ENCODE measurements around the gene ITGB1BP1. TPM values are rescaled to one million over a fixed set of nuclear protein-coding genes. Genes with fewer than 3 reads are reported as not detected.
A peak's percentile ranks its signal among the peaks of the same experiment; 100 is the strongest.

ITGB1BP1 gene
- total RNA-seq, 2 experiments from 2014 or later = 137 to 164 TPM

DNA sequence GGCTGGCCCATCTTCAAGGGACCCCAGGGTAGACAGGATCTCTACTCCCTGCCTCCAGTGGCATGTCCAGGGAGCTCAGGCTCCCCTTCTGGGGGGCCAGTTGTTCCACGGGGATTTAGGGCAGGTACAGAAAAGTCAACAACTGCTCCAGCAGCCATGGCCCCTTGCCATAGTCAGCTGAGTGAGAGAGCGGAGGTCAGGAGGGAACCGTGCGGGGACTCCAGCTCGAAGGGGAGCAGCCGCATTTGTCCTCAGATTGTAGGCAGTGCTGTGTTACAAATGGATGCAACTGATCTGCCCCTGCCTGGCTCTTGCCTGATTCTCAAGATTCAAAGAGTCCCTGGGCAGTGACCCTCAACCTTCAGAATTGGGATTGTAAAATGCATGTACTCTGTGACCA is 49.9 kb downstream of the ITGB1BP1 start:
- Mint-ChIP-seq H3K4me1 (no peaks in the 10 kb centered on the region), H3K27me3 (peaks cover 18% of the 10 kb centered on the region), H3K4me3 (no peak overlapping the region), H3K36me3 (no peaks in the 10 kb centered on the region), H3K27ac (no peak overlapping the region), H3K9me3 (ENCODE audit: low read depth) (no peaks in the 10 kb centered on the region)
- ATAC-seq (no peak), DNase-seq (no peak)
- CTCF ChIA-PET = interaction anchor here (3.0 kb wide), 1 partner anchor 230 kb away, joined by 13 read pairs; no protein-coding TSS in a partner anchor

DNA sequence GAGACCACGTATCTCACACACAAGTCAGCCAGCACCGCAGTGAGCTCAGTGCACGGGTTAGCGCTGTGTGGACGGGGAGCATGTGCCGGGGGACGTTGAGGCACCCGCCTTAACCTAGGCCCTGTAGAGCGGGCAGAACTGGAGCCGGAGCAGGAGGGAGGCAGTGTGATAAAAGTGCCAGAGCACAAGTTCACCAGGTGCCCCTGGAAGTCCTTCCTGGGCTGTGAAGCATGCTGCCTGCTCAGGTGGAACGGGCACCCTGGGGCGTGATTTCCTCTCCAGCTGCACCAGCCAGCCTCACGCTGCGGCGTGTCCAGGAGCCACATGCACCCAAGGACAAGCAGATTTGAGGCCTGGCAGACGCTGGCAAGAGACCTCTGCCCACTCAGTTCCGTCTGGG is 50.3 kb downstream of the ITGB1BP1 start:
- H3K9me3 Mint-ChIP-seq (ENCODE audit: low read depth) = no peaks in the 10 kb centered on the region
- H3K36me3 Mint-ChIP-seq = no peaks in the 10 kb centered on the region
- no peak overlapping the region for H3K4me3 Mint-ChIP-seq
- peaks cover 18% of the 10 kb centered on the region for H3K27me3 Mint-ChIP-seq
- ATAC-seq (no peak), DNase-seq (no peak)
- H3K4me1 Mint-ChIP-seq = no peaks in the 10 kb centered on the region
- H3K27ac Mint-ChIP-seq = no peak overlapping the region
- CTCF ChIA-PET = interaction anchor here (3.0 kb wide), 1 partner anchor 230 kb away, joined by 13 read pairs; no protein-coding TSS in a partner anchor

DNA sequence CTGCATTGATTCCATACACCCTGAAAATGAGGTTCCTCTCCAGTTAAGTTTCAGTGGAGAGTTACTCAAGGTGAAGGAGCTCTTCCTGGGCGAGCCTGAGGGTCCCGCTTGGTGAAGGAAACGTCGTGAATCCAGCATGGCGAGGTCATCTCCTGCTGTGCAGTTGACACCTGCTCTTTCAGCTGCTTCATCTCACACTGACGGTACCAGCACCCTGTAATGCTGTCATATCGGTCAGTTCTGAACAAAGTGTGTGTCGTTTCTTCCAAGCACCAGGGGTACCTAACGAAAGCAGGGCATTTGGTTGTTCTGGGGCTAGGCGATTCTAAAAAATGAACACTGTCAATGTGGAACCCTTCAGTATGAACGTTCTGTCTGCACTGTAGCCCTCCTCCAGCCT is 52.6 kb downstream of the ITGB1BP1 start:
- ATAC-seq = no peak

DNA sequence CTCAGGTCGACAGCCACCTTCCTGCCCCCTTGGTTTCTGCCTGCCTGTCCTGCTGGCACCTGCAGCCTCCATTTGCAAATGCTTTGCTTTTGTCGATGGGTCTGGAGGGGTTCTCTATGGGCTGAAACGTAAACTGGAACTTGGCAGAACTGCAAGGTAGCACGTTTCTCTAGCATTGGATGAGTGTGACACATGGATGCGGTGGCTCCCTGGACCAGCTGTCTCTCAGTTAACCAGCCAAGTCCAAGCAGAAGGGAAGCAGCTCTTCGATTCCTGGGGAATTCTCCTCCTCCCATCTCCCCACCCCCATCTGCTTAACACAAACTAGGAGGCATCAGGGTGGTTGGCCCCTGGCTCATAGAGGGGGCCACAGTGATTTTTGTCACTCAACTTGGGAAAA is 57.3 kb downstream of the ITGB1BP1 start:
- CTCF ChIA-PET = no interaction called here
- Mint-ChIP-seq H3K4me1 (no peaks in the 10 kb centered on the region), H3K27me3 (peaks cover 17% of the 10 kb centered on the region), H3K36me3 (no peaks in the 10 kb centered on the region), H3K4me3 (no peak overlapping the region), H3K27ac (no peak overlapping the region), H3K9me3 (ENCODE audit: low read depth) (no peaks in the 10 kb centered on the region)
- no peak for ATAC-seq
- DNase-seq = no peak

More for the DNA sequence above, 52.6 kb downstream of the ITGB1BP1 start:
- Mint-ChIP-seq H3K4me1 (no peaks in the 10 kb centered on the region), H3K27ac (no peak overlapping the region), H3K27me3 (peaks cover 6% of the 10 kb centered on the region), H3K36me3 (no peaks in the 10 kb centered on the region), H3K4me3 (no peak overlapping the region), H3K9me3 (ENCODE audit: low read depth) (no peaks in the 10 kb centered on the region)
- DNase-seq = no peak
- CTCF ChIA-PET = interaction anchor here (1.2 to 3.0 kb wide), 2 partner anchors 166 to 228 kb away, joined by 3 to 13 read pairs; no protein-coding TSS in a partner anchor

DNA sequence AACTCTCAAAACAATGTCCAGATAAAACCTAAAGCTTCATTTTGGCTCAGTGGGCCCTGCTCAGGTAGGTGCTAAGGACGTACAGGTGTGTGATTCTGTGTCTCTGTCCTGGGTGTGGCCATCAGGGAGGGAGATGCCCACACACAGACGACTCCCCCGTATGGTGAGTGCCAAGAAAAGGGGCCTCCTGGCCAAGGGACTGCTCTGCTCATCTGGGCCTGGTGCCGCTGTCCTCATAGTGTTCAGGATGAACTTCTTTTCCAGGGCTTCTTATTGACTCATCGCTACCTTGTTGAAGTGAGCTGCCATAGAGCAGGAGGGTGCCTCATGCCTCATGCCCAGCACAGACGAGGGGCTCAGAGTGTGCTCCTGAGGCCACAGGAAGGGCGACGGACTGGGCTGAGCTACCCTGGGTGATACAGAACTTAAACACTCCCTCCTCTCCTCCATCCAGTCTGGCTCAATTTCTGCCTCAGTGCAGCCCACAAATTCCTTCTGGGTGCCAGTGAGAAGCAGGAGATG is 57.8 kb downstream of the ITGB1BP1 start:
- no peak overlapping the region for H3K4me3 Mint-ChIP-seq
- no peaks in the 10 kb centered on the region for H3K4me1 Mint-ChIP-seq
- CTCF ChIA-PET = interaction anchor here (1.0 kb wide), 1 partner anchor 223 kb away, joined by 3 read pairs; no protein-coding TSS in a partner anchor
- no peaks in the 10 kb centered on the region for H3K36me3 Mint-ChIP-seq
- ATAC-seq (no peak), DNase-seq (no peak)
- H3K27ac Mint-ChIP-seq = no peak overlapping the region
- H3K27me3 Mint-ChIP-seq = peaks cover 20% of the 10 kb centered on the region
- no peaks in the 10 kb centered on the region for H3K9me3 Mint-ChIP-seq (ENCODE audit: low read depth)

DNA sequence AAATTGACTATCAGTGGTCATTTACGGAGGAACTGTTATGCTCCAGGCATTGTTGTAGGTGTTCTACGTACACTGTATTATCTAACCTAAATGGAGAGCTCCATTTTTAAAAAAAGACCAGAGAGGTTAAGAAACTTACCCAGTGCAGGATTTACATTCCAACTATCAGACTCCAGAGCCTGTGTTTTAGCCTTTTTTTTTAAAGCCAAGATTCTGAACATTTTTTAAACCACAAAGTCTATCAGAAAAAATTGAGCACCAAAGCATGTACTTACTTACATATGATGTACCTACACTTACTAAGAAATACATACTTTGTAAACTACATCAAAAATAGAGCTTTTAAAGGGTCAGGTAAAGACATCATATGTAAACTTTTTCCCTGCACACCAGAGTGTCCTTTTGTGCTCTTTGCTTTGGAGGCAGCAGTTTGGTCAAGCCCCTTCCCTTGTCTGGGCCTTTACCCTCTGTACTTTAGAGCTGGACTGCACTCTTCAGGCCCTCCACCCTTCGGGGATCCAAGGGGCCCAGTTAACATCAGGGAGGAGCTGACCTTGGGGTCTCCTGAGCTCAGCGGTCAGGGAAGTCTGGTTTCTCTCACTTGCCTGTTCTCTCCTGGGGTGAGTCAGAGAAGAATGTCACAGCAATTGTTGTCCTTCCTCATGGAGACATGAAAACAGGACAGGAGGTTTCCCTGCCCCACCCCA is 58.4 kb downstream of the ITGB1BP1 start:
- CTCF ChIA-PET = interaction anchor here (1.0 kb wide), 1 partner anchor 222 kb away, joined by 3 read pairs; no protein-coding TSS in a partner anchor
- Mint-ChIP-seq H3K27ac (no peak overlapping the region), H3K4me3 (no peak overlapping the region), H3K36me3 (no peaks in the 10 kb centered on the region), H3K9me3 (ENCODE audit: low read depth) (no peaks in the 10 kb centered on the region), H3K4me1 (no peaks in the 10 kb centered on the region), H3K27me3 (peaks cover 24% of the 10 kb centered on the region)
- DNase-seq (no peak), ATAC-seq (no peak)

DNA sequence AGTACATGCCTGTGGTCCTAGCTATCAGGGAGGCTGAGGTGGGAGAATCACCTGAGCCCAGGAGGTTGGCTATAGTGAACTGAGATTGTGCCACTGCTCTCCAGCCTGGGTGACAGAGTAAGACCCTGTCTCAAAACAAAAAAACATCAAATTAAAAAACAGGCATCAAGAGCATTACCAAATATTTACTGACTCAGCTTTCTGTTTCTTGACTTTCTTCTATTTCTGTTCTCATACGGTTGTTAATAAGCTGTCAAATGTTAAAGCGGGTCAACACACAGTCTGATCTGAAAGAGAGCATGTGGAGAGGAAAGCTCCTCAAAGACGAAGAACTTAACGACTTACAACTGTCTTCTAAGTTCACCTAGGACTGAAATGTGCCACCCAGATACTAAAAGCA is 59.0 kb downstream of the ITGB1BP1 start:
- Mint-ChIP-seq H3K4me1 (no peaks in the 10 kb centered on the region), H3K27me3 (peaks cover 28% of the 10 kb centered on the region), H3K36me3 (no peaks in the 10 kb centered on the region), H3K4me3 (no peak overlapping the region), H3K9me3 (ENCODE audit: low read depth) (no peaks in the 10 kb centered on the region), H3K27ac (no peak overlapping the region)
- DNase-seq (no peak), ATAC-seq (no peak)
- CTCF ChIA-PET = interaction anchor here (0.8 kb wide), 1 partner anchor 159 kb away, joined by 3 read pairs; no protein-coding TSS in a partner anchor

DNA sequence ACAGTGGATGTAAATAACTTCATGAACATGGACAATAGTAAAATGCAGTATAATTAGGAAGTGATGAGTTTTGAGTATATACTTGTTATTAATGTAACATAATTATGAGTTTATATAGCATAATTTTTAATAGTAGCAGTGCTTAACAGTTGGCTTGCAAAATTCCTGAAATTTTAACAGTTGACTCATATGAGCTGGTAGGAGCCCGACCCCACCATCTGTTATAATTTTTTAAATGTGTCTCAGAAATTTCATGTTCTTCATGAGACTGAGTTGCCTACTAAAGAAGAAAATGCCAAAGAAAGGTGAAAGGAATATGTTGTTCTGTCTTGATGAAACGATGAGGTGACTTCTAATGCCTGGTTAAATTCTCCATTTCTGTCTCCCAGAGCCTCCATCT is 62.6 kb downstream of the ITGB1BP1 start:
- Mint-ChIP-seq H3K4me1 (peaks cover 3% of the 10 kb centered on the region), H3K27me3 (peaks cover 57% of the 10 kb centered on the region), H3K4me3 (no peak overlapping the region), H3K9me3 (ENCODE audit: low read depth) (no peaks in the 10 kb centered on the region), H3K36me3 (no peaks in the 10 kb centered on the region), H3K27ac (no peak overlapping the region)
- DNase-seq = no peak
- ATAC-seq = no peak
- CTCF ChIA-PET = no interaction called here

DNA sequence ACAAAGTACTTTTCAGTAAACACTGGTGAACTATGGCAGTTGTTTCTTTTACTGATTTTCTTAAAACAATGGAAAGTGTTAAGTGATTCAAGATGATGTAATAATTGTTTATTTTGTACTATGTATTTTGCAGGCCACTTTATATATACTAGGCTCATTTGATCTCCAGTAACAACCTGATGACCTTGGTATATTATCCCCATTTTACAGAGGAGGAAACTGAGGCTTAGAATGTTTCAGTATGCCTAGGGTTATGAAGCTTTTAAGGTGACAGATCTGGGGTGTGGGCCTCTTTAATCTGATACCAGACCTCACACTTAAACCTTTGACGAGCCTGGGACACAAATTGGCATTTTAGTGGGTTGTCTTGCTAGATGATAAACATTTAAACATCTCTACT is 63.2 kb downstream of the ITGB1BP1 start:
- no peak overlapping the region for H3K4me3 Mint-ChIP-seq
- H3K27me3 Mint-ChIP-seq = peaks cover 62% of the 10 kb centered on the region
- CTCF ChIA-PET = no interaction called here
- peaks cover 3% of the 10 kb centered on the region for H3K4me1 Mint-ChIP-seq
- DNase-seq (no peak), ATAC-seq (no peak)
- H3K9me3 Mint-ChIP-seq (ENCODE audit: low read depth) = no peaks in the 10 kb centered on the region
- H3K36me3 Mint-ChIP-seq = no peaks in the 10 kb centered on the region
- no peak overlapping the region for H3K27ac Mint-ChIP-seq

DNA sequence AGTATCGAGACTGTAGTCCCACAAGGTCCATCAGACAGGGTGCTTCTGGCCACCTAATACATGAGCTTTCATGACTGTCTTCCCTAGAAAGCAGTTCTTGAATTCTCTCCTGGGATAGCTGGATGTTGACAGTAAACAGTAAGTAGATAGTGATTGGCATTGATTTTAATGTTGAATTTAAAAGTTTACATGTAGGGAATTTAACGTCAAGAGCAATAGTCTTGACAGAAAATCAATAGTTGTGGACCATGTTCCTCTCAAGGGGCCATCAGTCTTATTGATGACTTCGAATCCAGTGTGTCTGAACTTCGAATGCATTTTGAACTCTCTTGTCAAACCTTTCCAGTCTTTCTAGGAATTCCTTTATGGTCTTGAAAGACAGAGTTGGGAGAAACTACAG is 63.9 kb downstream of the ITGB1BP1 start:
- DNase-seq (no peak), ATAC-seq (no peak)
- peaks cover 62% of the 10 kb centered on the region for H3K27me3 Mint-ChIP-seq
- no peaks in the 10 kb centered on the region for H3K36me3 Mint-ChIP-seq
- no peak overlapping the region for H3K4me3 Mint-ChIP-seq
- CTCF ChIA-PET = no interaction called here
- H3K9me3 Mint-ChIP-seq (ENCODE audit: low read depth) = no peaks in the 10 kb centered on the region
- H3K27ac Mint-ChIP-seq = no peak overlapping the region
- H3K4me1 Mint-ChIP-seq = peaks cover 3% of the 10 kb centered on the region

DNA sequence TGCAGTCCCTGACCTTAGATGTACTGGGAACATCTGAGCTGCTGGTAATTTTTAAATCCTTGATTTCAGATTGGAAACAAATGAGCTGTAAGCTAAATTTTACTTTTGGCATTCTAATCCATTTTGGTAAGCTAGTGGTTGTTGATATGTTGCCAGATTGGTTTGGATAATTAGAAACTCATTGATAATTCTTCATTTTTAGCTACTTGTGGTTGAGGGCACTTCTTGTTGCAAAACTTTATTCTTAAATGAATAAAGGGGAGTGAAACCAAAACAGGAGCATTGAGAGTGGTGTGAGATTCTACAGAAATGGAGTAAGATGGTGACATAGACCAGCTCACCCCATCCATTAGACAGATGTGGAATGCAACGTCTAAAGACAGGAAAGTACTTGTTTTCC is 64.5 kb downstream of the ITGB1BP1 start:
- no peak overlapping the region for H3K27ac Mint-ChIP-seq
- ATAC-seq (no peak), DNase-seq (no peak)
- H3K27me3 Mint-ChIP-seq = peaks cover 62% of the 10 kb centered on the region
- CTCF ChIA-PET = no interaction called here
- H3K36me3 Mint-ChIP-seq = no peaks in the 10 kb centered on the region
- H3K9me3 Mint-ChIP-seq (ENCODE audit: low read depth) = no peaks in the 10 kb centered on the region
- H3K4me3 Mint-ChIP-seq = no peak overlapping the region
- peaks cover 3% of the 10 kb centered on the region for H3K4me1 Mint-ChIP-seq

DNA sequence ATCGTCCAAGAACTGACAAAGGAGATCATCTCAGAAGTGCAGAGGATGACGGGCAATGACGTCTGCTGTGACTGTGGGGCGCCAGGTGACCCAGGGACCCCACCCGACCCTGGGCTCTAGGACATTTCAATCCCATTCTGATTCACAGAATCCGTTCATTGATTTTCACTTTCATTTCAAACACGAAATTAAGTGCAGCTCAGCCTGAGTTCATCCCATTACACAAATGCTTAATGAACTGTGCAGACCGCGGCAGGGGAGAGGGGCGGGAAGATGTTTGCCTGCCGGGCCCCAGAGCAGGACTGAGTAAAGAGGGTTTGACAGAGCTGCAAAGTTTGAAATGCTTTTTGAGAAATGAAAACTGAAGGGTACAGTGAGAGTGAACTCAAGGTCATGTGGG is 67.1 kb downstream of the ITGB1BP1 start:
- DNase-seq (no peak), ATAC-seq (peak; percentile 16)
- H3K4me3 Mint-ChIP-seq = peak overlapping the region; percentile 3
- no peak overlapping the region for H3K27ac Mint-ChIP-seq
- CTCF ChIA-PET = no interaction called here
- H3K27me3 Mint-ChIP-seq = peaks cover 60% of the 10 kb centered on the region
- no peaks in the 10 kb centered on the region for H3K36me3 Mint-ChIP-seq
- H3K9me3 Mint-ChIP-seq (ENCODE audit: low read depth) = no peaks in the 10 kb centered on the region
- H3K4me1 Mint-ChIP-seq = peaks cover 3% of the 10 kb centered on the region

DNA sequence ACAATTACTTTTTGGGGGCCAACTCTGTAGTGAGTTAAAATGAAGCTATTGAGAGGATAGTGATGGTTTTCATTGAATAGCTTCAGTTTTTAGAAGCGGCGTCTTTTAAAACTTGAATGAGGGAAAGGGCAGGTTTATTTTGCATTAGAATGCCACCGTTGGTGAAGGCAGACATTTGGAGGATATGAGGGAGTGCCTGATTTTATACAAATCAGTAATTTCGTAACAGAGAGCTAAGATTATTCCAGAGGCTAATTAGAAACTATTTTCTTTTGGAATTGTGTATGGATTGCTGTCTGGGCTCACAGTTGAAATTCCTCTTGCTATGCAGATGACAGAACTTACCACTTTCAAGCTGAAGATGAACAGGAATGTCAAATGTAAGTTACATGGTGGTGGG is 67.6 kb downstream of the ITGB1BP1 start:
- DNase-seq = no peak
- CTCF ChIA-PET = no interaction called here

DNA sequence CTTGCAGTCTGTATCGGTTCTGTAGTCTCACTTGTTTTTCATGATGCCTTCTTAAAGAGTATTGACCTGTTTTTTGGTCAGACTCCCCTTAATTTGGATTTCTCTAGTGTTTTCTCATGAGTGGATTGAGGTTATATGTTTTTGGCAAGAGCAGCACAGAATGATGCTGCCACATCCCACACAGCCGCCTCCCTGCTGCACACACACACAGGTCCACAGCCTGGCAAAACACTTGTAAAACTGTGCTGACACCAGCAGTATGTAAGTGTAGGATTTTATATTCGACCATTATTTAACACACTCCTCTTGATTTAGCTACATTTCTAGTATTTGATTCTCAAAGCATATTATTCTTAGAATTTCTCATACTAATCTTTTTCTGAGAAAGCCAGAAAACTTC is 68.1 kb downstream of the ITGB1BP1 start:
- CTCF ChIA-PET = no interaction called here
- ATAC-seq = no peak
- H3K4me3 Mint-ChIP-seq = no peak overlapping the region

More for the DNA sequence above, 67.6 kb downstream of the ITGB1BP1 start:
- Mint-ChIP-seq H3K4me1 (peaks cover 3% of the 10 kb centered on the region), H3K27me3 (peaks cover 59% of the 10 kb centered on the region), H3K4me3 (no peak overlapping the region), H3K27ac (no peak overlapping the region), H3K9me3 (ENCODE audit: low read depth) (no peaks in the 10 kb centered on the region), H3K36me3 (no peaks in the 10 kb centered on the region)
- no peak for ATAC-seq

More for the DNA sequence above, 68.1 kb downstream of the ITGB1BP1 start:
- H3K9me3 Mint-ChIP-seq (ENCODE audit: low read depth) = no peaks in the 10 kb centered on the region
- no peaks in the 10 kb centered on the region for H3K36me3 Mint-ChIP-seq
- peaks cover 61% of the 10 kb centered on the region for H3K27me3 Mint-ChIP-seq
- no peak overlapping the region for H3K27ac Mint-ChIP-seq
- peaks cover 3% of the 10 kb centered on the region for H3K4me1 Mint-ChIP-seq
- DNase-seq = no peak

Measured in activated CD8-positive, alpha-beta memory T cell treated with anti-CD3 and anti-CD28 coated beads, Interleukin-2, amount 10 ng/mL, durations not matched to agents 7 days and 5 days (primary cell).